Loucy (cell line): ENCODE data around the gene MSX1.

Experiments
- EZH2phosphoT487 ChIP-seq: fragments of 200-600 bp; IDR thresholded peaks from 2 replicates; pipeline ENCODE4 v1.6.1; 2018; ENCODE audit warnings: antibody characterized with exemption, mild to moderate bottlenecking, moderate library complexity, borderline replicate concordance
- TF ChIP-seq, protein P1 (sequence below): fragments of 200-600 bp; sonication (generic); conservative IDR thresholded peaks from 2 replicates; pipeline ENCODE4 v1.5.1; 2014; ENCODE audit warnings: mild to moderate bottlenecking, antibody characterized with exemption, low read length

DNA sequence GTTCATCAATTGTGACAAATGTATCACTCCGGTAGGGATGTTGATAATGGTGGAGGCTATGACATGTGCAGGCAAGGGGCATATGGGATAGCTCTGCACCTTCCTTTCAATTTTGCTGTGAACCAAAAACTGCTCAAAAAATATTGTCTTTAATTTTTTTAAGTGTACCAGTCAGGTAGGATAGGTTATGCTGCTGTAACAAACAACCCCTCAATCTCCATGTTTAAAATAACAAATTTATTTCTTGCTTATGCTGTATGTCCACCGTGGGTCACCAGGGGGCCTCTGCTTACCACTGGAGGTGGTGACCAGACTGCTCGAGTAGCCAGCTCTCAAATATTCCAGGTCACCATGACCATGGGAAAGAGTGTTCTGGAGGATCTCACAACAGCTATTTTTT, 23.4 kb upstream of the MSX1 start:
- TF ChIP-seq, protein P1, sequence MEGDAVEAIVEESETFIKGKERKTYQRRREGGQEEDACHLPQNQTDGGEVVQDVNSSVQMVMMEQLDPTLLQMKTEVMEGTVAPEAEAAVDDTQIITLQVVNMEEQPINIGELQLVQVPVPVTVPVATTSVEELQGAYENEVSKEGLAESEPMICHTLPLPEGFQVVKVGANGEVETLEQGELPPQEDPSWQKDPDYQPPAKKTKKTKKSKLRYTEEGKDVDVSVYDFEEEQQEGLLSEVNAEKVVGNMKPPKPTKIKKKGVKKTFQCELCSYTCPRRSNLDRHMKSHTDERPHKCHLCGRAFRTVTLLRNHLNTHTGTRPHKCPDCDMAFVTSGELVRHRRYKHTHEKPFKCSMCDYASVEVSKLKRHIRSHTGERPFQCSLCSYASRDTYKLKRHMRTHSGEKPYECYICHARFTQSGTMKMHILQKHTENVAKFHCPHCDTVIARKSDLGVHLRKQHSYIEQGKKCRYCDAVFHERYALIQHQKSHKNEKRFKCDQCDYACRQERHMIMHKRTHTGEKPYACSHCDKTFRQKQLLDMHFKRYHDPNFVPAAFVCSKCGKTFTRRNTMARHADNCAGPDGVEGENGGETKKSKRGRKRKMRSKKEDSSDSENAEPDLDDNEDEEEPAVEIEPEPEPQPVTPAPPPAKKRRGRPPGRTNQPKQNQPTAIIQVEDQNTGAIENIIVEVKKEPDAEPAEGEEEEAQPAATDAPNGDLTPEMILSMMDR = no peak
- no peak for TF ChIP-seq EZH2phosphoT487
